Measurements from ENCODE around the gene CRIP2.

CRIP2 gene

GRCh38 chr14:105455086-105455640 is 19.5 kb upstream of the CRIP2 start:
- DNase-seq (ENCODE audit: low read depth): no peak
- H3K4me3 ChIP-seq (replicated peaks; ENCODE audit: low read depth, low read length): no peak overlapping the region
- TF ChIP-seq, protein P1, sequence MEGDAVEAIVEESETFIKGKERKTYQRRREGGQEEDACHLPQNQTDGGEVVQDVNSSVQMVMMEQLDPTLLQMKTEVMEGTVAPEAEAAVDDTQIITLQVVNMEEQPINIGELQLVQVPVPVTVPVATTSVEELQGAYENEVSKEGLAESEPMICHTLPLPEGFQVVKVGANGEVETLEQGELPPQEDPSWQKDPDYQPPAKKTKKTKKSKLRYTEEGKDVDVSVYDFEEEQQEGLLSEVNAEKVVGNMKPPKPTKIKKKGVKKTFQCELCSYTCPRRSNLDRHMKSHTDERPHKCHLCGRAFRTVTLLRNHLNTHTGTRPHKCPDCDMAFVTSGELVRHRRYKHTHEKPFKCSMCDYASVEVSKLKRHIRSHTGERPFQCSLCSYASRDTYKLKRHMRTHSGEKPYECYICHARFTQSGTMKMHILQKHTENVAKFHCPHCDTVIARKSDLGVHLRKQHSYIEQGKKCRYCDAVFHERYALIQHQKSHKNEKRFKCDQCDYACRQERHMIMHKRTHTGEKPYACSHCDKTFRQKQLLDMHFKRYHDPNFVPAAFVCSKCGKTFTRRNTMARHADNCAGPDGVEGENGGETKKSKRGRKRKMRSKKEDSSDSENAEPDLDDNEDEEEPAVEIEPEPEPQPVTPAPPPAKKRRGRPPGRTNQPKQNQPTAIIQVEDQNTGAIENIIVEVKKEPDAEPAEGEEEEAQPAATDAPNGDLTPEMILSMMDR (IDR thresholded peaks at IDR 0.05; ENCODE audit: low read length, missing control alignments): no peak

GRCh38 chr14:105455766-105456660 is 18.6 kb upstream of the CRIP2 start:
- TF ChIP-seq, protein P1 (IDR thresholded peaks at IDR 0.05; ENCODE audit: low read length, missing control alignments): no peak
- no peak for DNase-seq (ENCODE audit: low read depth)
- no peak overlapping the region for H3K4me3 ChIP-seq (replicated peaks; ENCODE audit: low read depth, low read length)

DNA sequence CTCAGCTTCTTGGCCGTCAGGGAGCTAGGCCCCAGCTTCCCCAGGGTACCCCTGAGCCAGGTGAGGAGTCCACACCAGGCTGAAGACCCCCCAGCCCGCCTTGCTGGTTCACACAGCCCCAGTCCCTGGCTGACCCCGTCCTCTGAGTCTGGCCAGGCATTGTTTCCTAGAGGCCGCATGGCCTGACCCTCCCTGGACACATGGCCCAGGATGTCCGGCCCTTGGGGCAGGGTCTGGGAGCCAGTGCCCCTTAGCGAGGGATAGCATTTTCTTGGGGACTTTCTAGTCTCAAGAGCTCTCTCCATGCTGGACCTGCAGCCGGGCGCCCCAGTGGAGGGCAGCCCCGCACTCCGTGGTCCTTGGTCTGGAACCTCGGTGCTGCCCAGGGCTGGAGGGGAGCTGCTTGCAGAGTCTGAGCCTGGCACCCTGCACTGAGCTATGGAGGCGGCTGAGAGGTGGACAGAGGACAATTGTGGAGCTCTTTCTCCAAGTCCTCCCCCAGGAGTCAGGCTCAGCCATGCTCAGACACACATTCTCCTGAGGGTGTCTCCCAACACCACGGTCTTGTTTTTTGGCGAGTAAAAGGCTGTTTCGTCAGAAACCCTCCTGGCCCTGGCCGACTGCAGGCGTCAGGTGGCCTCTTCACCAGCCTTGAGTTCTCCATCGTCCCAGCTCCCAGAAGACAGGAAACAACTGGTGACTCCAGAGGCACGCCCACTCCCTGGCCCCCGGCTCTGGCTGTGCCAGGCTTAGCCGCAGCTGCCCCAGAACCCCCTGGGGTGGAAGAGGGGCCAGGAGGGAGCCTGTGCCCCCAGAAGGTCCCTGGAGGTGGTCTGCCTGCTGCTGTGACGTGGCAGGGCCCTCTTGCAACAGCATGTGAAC is 17.6 kb upstream of the CRIP2 start:
- TF ChIP-seq, protein P1 (IDR thresholded peaks at IDR 0.05; ENCODE audit: low read length, missing control alignments): no peak
- H3K4me3 ChIP-seq (replicated peaks; ENCODE audit: low read depth, low read length): no peak overlapping the region
- DNase-seq (ENCODE audit: low read depth): no peak

DNA sequence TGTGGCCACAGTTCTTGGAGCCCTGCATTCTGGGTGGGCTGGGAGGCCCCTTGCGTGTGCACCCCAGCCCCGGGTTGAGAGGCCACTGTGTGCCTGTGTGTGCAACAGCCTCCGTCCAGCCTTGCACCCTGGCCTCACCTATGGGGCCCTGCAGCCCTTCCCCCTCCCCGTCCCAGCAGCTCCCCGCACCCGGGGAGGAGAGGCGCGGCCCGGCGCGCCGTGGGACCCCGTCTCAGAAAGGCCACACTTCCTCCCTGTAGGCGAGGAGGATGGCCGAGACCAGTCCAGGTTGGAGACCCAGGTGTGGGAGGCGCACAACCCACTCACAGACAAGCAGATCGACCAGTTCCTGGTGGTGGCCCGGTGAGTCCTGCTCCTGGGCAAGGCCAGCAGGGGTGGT is 16.6 kb upstream of the CRIP2 start:
- no peak overlapping the region for H3K4me3 ChIP-seq (replicated peaks; ENCODE audit: low read depth, low read length)
- TF ChIP-seq, protein P1 (IDR thresholded peaks at IDR 0.05; ENCODE audit: low read length, missing control alignments): no peak
- DNase-seq (ENCODE audit: low read depth): no peak

- no peak overlapping the region for H3K4me3 ChIP-seq (replicated peaks; ENCODE audit: low read depth, low read length)
- TF ChIP-seq, protein P1 (IDR thresholded peaks at IDR 0.05; ENCODE audit: low read length, missing control alignments): no peak
- no peak for DNase-seq (ENCODE audit: low read depth)
Observed at GRCh38 chr14:105458571-105458970, 16.1 kb upstream of the CRIP2 start.

DNA sequence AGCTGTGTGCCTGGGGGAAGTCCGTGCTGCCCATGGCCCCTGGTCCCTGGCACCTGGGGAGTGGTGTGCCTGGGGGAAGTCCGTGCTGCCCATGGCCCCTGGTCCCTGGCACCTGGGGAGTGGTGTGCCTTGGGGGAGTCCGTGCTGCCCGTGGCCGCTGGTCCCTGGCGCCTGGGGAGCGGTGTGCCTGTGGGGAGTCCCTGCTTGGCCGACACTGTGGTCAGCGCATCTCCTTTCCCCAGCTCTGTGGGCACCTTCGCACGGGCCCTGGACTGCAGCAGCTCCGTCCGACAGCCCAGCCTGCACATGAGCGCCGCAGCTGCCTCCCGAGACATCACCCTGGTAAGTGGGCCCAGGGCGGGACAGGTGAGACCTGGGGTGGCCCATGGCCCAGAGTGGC is 14.5 kb upstream of the CRIP2 start:
- no peak for DNase-seq (ENCODE audit: low read depth)
- TF ChIP-seq, protein P1 (IDR thresholded peaks at IDR 0.05; ENCODE audit: low read length, missing control alignments): no peak
- H3K4me3 ChIP-seq (replicated peaks; ENCODE audit: low read depth, low read length): no peak overlapping the region
